Heart right ventricle (tissue), 16 donors: ENCODE measurements around the gene DDX39A. TPM values are rescaled to one million over a fixed set of nuclear protein-coding genes. Genes with fewer than 3 reads are reported as not detected.
"Not testable (repeated sequence)": the region's sequence is repeated elsewhere in the genome, so short reads cannot be mapped to it uniquely, and the experiment has no call there.

Source experiments
- ATAC-seq, 8 donors: fragments of 200-7000 bp; cut with Tn5 transposase; one replicate each; pipeline ENCODE4 v1.9.1; 2020; ENCODE audit warnings: mild to moderate bottlenecking in 8 of 8, moderate library complexity in 8 of 8, moderate number of reproducible peaks in 1 of 8
- DNase-seq, 2 donors: peaks; one replicate each; pipeline ENCODE4 v3.0.0-alpha.2; 2020
- H3K27ac ChIP-seq, 10 donors: fragments of 200-600 bp; sonication (generic) in 2 of 10; one replicate each; pipeline versions ENCODE4 v1.5.0 to v1.8.0; 2020 to 2022; ENCODE audit warnings: mild to moderate bottlenecking in 3 of 10
- H3K27me3 ChIP-seq, 7 donors: fragments of 200-600 bp; one replicate each; pipeline ENCODE4 v1.8.0; 2021 to 2022; ENCODE audit warnings: mild to moderate bottlenecking in 2 of 7
- H3K36me3 ChIP-seq, 9 donors: fragments of 200-600 bp; sonication (generic) in 1 of 9; one replicate each; pipeline versions ENCODE4 v1.5.0 to v1.8.0; 2020 to 2022; ENCODE audit warnings: mild to moderate bottlenecking in 2 of 9
- H3K4me1 ChIP-seq, 9 donors: fragments of 200-600 bp; sonication (generic) in 1 of 9; one replicate each; pipeline versions ENCODE4 v1.5.0 to v1.8.0; 2020 to 2022; ENCODE audit warnings: mild to moderate bottlenecking in 4 of 9
- H3K4me3 ChIP-seq, 10 donors: fragments of 200-600 bp; sonication (generic) in 2 of 10; one replicate each; pipeline versions ENCODE4 v1.5.0 to v1.8.0; 2020 to 2022; ENCODE audit warnings: mild to moderate bottlenecking in 7 of 10, moderate library complexity in 2 of 10
- H3K9me3 ChIP-seq, 11 donors: fragments of 200-600 bp in 10 of 11; sonication (generic) in 2 of 11; one replicate each; pipeline versions ENCODE4 v1.5.0 to v1.8.0; 2013 to 2022; ENCODE audit warnings: mild to moderate bottlenecking in 2 of 11, control low read depth in 1 of 11, moderate library complexity in 1 of 11
- CTCF ChIP-seq, 9 donors: fragments of 200-600 bp; sonication (generic) in 2 of 9; IDR thresholded peaks; one replicate each; pipeline versions ENCODE4 v1.5.0 to v1.8.0; 2021 to 2022; ENCODE audit warnings: antibody characterized with exemption in 9 of 9, mild to moderate bottlenecking in 5 of 9, moderate library complexity in 1 of 9
- WGBS, 2 donors: extraction: QIAGEN DNeasy Blood & Tissue Kit; methylation state at CpG; one replicate each; pipeline ENCODE4 v1.1.7; 2013; ENCODE audit warnings: inconsistent platforms in 1 of 2; 5-methylcytosine and 5-hydroxymethylcytosine counted together
- intact Hi-C, 10 donors: fragments of 100-400 bp; cut with DNase I; formaldehyde crosslinking; loops; one replicate each; pipeline versions ENCODE4 v1.11.1 to v1.14.2; 2022
- long read RNA-seq, 3 donors: library from polyadenylated mRNA; unstranded; transcript quantifications; one replicate each; pipeline ENCODE4 v2.0.0, GENCODE V29; 2020 to 2021
- polyA plus RNA-seq, 2 donors: library from polyadenylated mRNA; stranded (reverse); fragments of 200-250 nt; gene quantifications; one replicate each; pipeline ENCODE4 v1.2.3, GENCODE V29; 2013
- total RNA-seq, 10 donors: library from RNA; stranded (reverse); fragmentation: NEBNext Ultra II Directional in 3 of 10; extraction: Animal tissue kit (Norgen Biotek cat#: 25700) in 3 of 10; gene quantifications; one replicate each; pipeline versions ENCODE4 v1.2.1 to v1.2.4, GENCODE V29; 2021 to 2023
- donor health status: Arrhythmogenic right ventricular cardiomyopathy.
- donor health status: ischemic (EF 13 %, LVEDD 7.1; RV severe dilation, severe dysfunction).
- donor health status: healthy with polysubstance abuse.
- donor health status: DM: no; HTN: yes; CAD: no.
- donor health status: DM: no; HTN: no; CAD: no.
- donor health status: ischemic (EF 25% LVEDD 6.9; RV normal size, moderate dysfunction).
- donor health status: ischemic (EF 25% LVEDD 5.7; RV mildly dilated, moderate dysfunction).
- donor health status: healthy.
- donor health status: DM: yes; HTN: yes; CAD: no.
- donor health status: Ischemic cardiomyopathy.
- donor health status: ischemic (EF 35%, LVEDD 5.7; RV mildly dilated, moderate dysfunction).
- donor health status: nonischemic (EF 11% LVEDD 7.7; RV severe dilation, severe dysfunction).
- donor health status: DM: yes; HTN: yes; CAD: no.
- donor health status: PGD.
- donor health status: ischemic (EF 29% LVEDD 5.4; RV normal size, mild dysfunction).
- donor health status: nonischemic (EF 23%, LVEDD 6.1; RV moderate dilation, normal function).

Gene DDX39A
- 10 to 100 TPM; 15.4 to 39.6 (median 21.7) TPM for total RNA-seq
- 100 to 1,000 TPM in 1 of 2 donors, 10 to 100 TPM in 1; 78.3 to 110 TPM for polyA plus RNA-seq
- long read RNA-seq, donor 1, transcript DDX39A-201 (11 exons, 1,471 nt): major isoform, 70 of 101 reads
- long read RNA-seq, donor 1, partial matches to known transcripts: 7 of 101 reads
- long read RNA-seq, donor 1, other reads (novel, unspliced or antisense): 23 of 101 reads
- long read RNA-seq, donor 2, transcript DDX39A-201 (11 exons, 1,471 nt): major isoform, 57 of 83 reads
- long read RNA-seq, donor 2, partial matches to known transcripts: 11 of 83 reads
- long read RNA-seq, donor 2, other reads (novel, unspliced or antisense): 15 of 83 reads
- long read RNA-seq, donor 3, transcript DDX39A-201 (11 exons, 1,471 nt): major isoform, 103 of 146 reads
- long read RNA-seq, donor 3, partial matches to known transcripts: 10 of 146 reads
- long read RNA-seq, donor 3, other reads (novel, unspliced or antisense): 32 of 146 reads

GRCh38 chr19:14419106-14419813 is at the start of gene DDX39A:
DDX39A (minus strand) TSS chr19:14419341; CDS start chr19:14413220, 6,121 bp downstream.
- TF ChIP-seq CTCF (IDR thresholded peaks at IDR 0.05): no peak
- WGBS, 2 donors: 0 to 1% methylated on average over 57 of the region's 57 CpGs
- peak within 1 kb of the TSS; percentile 64 to 93 (median 90) for H3K27ac ChIP-seq
- H3K4me3 ChIP-seq: peak within 1 kb of the TSS; percentile 72 to 97 (median 92)
- peaks cover 0 to 17% (median 0%) of the 10 kb centered on the region in 9 donors for H3K36me3 ChIP-seq
- H3K27me3 ChIP-seq: no peaks in the 10 kb centered on the region
- peaks cover 5 to 61% (median 30%) of the 10 kb centered on the region in 9 donors for H3K4me1 ChIP-seq
- no peaks in the 10 kb centered on the region for H3K9me3 ChIP-seq
- ATAC-seq: peak; percentile 97 to 99 (median 98)
- peak; percentile 95 to 99 for DNase-seq
- intact Hi-C loops: loop anchor here in 2 of 10 donors (10.0 kb wide), 1 partner anchor 274 kb away; no protein-coding TSS in a partner anchor

- TF ChIP-seq CTCF (IDR thresholded peaks at IDR 0.05): no peak
- H3K27me3 ChIP-seq: peaks cover 0 to 8% (median 6%) of the 10 kb centered on the region in 7 donors
- no peak for DNase-seq
- 77 to 79% methylated on average over 9 of the region's 9 CpGs for WGBS, 2 donors
- H3K4me3 ChIP-seq: no peak overlapping the region
- intact Hi-C loops: no loop called here
- peaks cover 0 to 89% (median 71%) of the 10 kb centered on the region in 9 donors for H3K36me3 ChIP-seq
- ATAC-seq: no peak
- no peak overlapping the region for H3K27ac ChIP-seq
- H3K4me1 ChIP-seq: peaks cover 8 to 12% (median 10%) of the 10 kb centered on the region in 9 donors
- H3K9me3 ChIP-seq: no peaks in the 10 kb centered on the region
These were observed 48.7 kb upstream of the DDX39A start for GRCh38 chr19:14467816-14468215.

GRCh38 chr19:14467391-14467790 is 48.2 kb upstream of the DDX39A start:
- DNase-seq (no peak), ATAC-seq (no peak)
- Histone ChIP-seq H3K27me3 (peaks cover 0 to 4% (median 2%) of the 10 kb centered on the region in 7 donors), H3K36me3 (peaks cover 0 to 94% (median 71%) of the 10 kb centered on the region in 9 donors), H3K9me3 (no peaks in the 10 kb centered on the region), H3K27ac (no peak overlapping the region), H3K4me3 (no peak overlapping the region), H3K4me1 (peaks cover 5 to 8% (median 6%) of the 10 kb centered on the region in 9 donors)
- WGBS, 2 donors: 81 to 83% methylated on average over 12 of the region's 12 CpGs
- TF ChIP-seq CTCF (IDR thresholded peaks at IDR 0.05): no peak
- intact Hi-C loops: no loop called here

GRCh38 chr19:14463747-14464146 is 44.6 kb upstream of the DDX39A start:
- ATAC-seq (peak in 2 of 8 donors; percentile 15 to 24), DNase-seq (no peak)
- intact Hi-C loops: no loop called here
- TF ChIP-seq CTCF (IDR thresholded peaks at IDR 0.05): no peak
- H3K27ac ChIP-seq: no peak overlapping the region
- no peaks in the 10 kb centered on the region for H3K9me3 ChIP-seq
- WGBS, 2 donors: 95% methylated on average over 21 of the region's 21 CpGs
- H3K36me3 ChIP-seq: peaks cover 0 to 100% (median 66%) of the 10 kb centered on the region in 9 donors
- H3K4me3 ChIP-seq: no peak overlapping the region
- H3K4me1 ChIP-seq: peaks cover 0 to 6% (median 0%) of the 10 kb centered on the region in 9 donors
- H3K27me3 ChIP-seq: no peaks in the 10 kb centered on the region

GRCh38 chr19:14462401-14462800 is 43.3 kb upstream of the DDX39A start:
- H3K4me3 ChIP-seq, H3K4me1 ChIP-seq, DNase-seq, H3K27ac ChIP-seq, H3K27me3 ChIP-seq, H3K9me3 ChIP-seq, ATAC-seq, intact Hi-C loops: not testable (repeated sequence)
- 96 to 97% methylated on average over 7 of the region's 7 CpGs for WGBS, 2 donors
- H3K36me3 ChIP-seq: peaks cover 0 to 100% (median 68%) of the 10 kb centered on the region in 9 donors
